ENCODE data around the gene NUP93.

DNA sequence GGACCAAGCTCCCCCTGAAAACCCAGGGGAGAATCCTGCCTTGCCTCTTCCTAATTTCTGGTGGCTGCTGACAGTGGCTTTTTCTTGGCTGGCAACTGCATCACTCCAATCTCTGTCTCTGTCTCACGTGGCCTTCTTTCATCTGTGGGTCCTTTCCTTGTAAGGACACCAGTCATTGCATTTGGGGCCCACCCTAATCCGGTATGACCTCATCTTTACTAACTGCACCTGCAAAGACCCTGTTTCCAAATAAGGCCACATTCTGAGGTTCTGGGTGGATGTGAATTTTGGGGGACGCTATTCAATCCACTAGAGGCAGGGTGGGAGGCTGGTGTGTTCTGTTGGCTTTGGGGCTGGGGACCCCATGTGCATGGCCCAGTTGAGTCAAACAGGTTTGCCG lies 146.1 kb downstream of the NUP93 start:
- TF ChIP-seq GABPA (IDR thresholded peaks at IDR 0.05; ENCODE audit: low read depth) (no peak), TAF1 (IDR thresholded peaks at IDR 0.05; ENCODE audit: borderline replicate concordance, low read depth, low read length) (no peak), EP300 (IDR thresholded peaks at IDR 0.05; ENCODE audit: borderline replicate concordance in 1 of 2, low read depth in 1 of 2, low read length in 1 of 2) (no peak), POLR2AphosphoS5 (IDR thresholded peaks at IDR 0.05; ENCODE audit: low read depth, low read length) (no peak), FOXM1 (IDR thresholded peaks at IDR 0.05; ENCODE audit: low read depth) (no peak), TCF12 (IDR thresholded peaks at IDR 0.05) (no peak), SIN3A (IDR thresholded peaks at IDR 0.05; ENCODE audit: borderline replicate concordance, low read depth, low read length) (no peak)
- TF ChIP-seq, protein P1, sequence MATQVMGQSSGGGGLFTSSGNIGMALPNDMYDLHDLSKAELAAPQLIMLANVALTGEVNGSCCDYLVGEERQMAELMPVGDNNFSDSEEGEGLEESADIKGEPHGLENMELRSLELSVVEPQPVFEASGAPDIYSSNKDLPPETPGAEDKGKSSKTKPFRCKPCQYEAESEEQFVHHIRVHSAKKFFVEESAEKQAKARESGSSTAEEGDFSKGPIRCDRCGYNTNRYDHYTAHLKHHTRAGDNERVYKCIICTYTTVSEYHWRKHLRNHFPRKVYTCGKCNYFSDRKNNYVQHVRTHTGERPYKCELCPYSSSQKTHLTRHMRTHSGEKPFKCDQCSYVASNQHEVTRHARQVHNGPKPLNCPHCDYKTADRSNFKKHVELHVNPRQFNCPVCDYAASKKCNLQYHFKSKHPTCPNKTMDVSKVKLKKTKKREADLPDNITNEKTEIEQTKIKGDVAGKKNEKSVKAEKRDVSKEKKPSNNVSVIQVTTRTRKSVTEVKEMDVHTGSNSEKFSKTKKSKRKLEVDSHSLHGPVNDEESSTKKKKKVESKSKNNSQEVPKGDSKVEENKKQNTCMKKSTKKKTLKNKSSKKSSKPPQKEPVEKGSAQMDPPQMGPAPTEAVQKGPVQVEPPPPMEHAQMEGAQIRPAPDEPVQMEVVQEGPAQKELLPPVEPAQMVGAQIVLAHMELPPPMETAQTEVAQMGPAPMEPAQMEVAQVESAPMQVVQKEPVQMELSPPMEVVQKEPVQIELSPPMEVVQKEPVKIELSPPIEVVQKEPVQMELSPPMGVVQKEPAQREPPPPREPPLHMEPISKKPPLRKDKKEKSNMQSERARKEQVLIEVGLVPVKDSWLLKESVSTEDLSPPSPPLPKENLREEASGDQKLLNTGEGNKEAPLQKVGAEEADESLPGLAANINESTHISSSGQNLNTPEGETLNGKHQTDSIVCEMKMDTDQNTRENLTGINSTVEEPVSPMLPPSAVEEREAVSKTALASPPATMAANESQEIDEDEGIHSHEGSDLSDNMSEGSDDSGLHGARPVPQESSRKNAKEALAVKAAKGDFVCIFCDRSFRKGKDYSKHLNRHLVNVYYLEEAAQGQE (IDR thresholded peaks at IDR 0.05; ENCODE audit: low read depth, low read length) = no peak
- TF ChIP-seq, protein P2, sequence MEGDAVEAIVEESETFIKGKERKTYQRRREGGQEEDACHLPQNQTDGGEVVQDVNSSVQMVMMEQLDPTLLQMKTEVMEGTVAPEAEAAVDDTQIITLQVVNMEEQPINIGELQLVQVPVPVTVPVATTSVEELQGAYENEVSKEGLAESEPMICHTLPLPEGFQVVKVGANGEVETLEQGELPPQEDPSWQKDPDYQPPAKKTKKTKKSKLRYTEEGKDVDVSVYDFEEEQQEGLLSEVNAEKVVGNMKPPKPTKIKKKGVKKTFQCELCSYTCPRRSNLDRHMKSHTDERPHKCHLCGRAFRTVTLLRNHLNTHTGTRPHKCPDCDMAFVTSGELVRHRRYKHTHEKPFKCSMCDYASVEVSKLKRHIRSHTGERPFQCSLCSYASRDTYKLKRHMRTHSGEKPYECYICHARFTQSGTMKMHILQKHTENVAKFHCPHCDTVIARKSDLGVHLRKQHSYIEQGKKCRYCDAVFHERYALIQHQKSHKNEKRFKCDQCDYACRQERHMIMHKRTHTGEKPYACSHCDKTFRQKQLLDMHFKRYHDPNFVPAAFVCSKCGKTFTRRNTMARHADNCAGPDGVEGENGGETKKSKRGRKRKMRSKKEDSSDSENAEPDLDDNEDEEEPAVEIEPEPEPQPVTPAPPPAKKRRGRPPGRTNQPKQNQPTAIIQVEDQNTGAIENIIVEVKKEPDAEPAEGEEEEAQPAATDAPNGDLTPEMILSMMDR (IDR thresholded peaks at IDR 0.05) = no peak
- TF ChIP-seq, protein P3, sequence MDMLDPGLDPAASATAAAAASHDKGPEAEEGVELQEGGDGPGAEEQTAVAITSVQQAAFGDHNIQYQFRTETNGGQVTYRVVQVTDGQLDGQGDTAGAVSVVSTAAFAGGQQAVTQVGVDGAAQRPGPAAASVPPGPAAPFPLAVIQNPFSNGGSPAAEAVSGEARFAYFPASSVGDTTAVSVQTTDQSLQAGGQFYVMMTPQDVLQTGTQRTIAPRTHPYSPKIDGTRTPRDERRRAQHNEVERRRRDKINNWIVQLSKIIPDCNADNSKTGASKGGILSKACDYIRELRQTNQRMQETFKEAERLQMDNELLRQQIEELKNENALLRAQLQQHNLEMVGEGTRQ (IDR thresholded peaks at IDR 0.05; ENCODE audit: borderline replicate concordance, low read depth, low read length) = no peak
- TF ChIP-seq, protein P4, sequence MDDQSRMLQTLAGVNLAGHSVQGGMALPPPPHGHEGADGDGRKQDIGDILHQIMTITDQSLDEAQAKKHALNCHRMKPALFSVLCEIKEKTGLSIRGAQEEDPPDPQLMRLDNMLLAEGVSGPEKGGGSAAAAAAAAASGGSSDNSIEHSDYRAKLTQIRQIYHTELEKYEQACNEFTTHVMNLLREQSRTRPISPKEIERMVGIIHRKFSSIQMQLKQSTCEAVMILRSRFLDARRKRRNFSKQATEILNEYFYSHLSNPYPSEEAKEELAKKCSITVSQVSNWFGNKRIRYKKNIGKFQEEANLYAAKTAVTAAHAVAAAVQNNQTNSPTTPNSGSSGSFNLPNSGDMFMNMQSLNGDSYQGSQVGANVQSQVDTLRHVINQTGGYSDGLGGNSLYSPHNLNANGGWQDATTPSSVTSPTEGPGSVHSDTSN (IDR thresholded peaks at IDR 0.05) = no peak
- TF ChIP-seq, protein P5, sequence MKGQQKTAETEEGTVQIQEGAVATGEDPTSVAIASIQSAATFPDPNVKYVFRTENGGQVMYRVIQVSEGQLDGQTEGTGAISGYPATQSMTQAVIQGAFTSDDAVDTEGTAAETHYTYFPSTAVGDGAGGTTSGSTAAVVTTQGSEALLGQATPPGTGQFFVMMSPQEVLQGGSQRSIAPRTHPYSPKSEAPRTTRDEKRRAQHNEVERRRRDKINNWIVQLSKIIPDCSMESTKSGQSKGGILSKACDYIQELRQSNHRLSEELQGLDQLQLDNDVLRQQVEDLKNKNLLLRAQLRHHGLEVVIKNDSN (IDR thresholded peaks at IDR 0.05; ENCODE audit: borderline replicate concordance, low read depth) = no peak
